ENCODE measurements around the gene SUN2. TPM values are rescaled to one million over a fixed set of nuclear protein-coding genes. Genes with fewer than 3 reads are reported as not detected.

SUN2 gene
- total RNA-seq, 1 donor from 2014 or later = 51.6 TPM

DNA sequence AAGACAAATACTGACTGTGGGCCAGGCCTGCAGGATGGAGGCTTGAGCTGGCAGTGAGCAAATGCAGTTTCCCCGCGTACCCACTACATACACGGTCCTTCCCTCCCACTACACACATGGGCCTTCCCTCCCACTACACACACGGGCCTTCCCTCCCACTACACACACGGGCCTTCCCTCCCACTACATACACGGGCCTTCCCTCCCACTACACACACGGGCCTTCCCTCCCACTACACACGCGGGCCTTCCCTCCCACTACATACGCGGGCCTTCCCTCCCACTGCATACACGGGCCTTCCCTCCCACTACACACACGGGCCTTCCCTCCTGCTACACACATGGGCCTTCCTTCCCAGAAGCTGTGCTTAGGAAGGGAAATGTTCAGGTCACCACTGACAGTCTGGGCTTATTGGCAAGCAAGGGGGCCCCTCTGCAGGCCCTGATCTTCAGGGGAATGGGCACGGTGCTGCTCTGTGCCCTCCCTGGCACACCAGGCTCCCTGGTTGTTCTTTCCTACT lies 27.4 kb upstream of the SUN2 start:
- peaks cover 4% of the 10 kb centered on the region for H3K36me3 ChIP-seq (ENCODE audit: control insufficient read depth, insufficient read depth, low read length)
- TF ChIP-seq, protein P1, sequence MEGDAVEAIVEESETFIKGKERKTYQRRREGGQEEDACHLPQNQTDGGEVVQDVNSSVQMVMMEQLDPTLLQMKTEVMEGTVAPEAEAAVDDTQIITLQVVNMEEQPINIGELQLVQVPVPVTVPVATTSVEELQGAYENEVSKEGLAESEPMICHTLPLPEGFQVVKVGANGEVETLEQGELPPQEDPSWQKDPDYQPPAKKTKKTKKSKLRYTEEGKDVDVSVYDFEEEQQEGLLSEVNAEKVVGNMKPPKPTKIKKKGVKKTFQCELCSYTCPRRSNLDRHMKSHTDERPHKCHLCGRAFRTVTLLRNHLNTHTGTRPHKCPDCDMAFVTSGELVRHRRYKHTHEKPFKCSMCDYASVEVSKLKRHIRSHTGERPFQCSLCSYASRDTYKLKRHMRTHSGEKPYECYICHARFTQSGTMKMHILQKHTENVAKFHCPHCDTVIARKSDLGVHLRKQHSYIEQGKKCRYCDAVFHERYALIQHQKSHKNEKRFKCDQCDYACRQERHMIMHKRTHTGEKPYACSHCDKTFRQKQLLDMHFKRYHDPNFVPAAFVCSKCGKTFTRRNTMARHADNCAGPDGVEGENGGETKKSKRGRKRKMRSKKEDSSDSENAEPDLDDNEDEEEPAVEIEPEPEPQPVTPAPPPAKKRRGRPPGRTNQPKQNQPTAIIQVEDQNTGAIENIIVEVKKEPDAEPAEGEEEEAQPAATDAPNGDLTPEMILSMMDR (IDR thresholded peaks at IDR 0.05; ENCODE audit: insufficient read depth, low read length, severe bottlenecking) = no peak
- DNase-seq (ENCODE audit: low read depth) = no peak
- H3K4me3 ChIP-seq (ENCODE audit: low read depth, low read length) = no peak overlapping the region
- no peak for FAIRE-seq
- H3K27me3 ChIP-seq (ENCODE audit: control insufficient read depth, insufficient read depth, low read length) = no peaks in the 10 kb centered on the region

- no peak for DNase-seq (ENCODE audit: low read depth)
- Histone ChIP-seq H3K27me3 (ENCODE audit: control insufficient read depth, insufficient read depth, low read length) (no peaks in the 10 kb centered on the region), H3K36me3 (ENCODE audit: control insufficient read depth, insufficient read depth, low read length) (peaks cover 4% of the 10 kb centered on the region), H3K4me3 (ENCODE audit: low read depth, low read length) (no peak overlapping the region)
- TF ChIP-seq, protein P1 (IDR thresholded peaks at IDR 0.05; ENCODE audit: insufficient read depth, low read length, severe bottlenecking) = no peak
- FAIRE-seq = peak; percentile 18
Observed at GRCh38 chr22:38782402-38783094, 26.8 kb upstream of the SUN2 start.

GRCh38 chr22:38781033-38781432 lies 25.2 kb upstream of the SUN2 start:
- TF ChIP-seq, protein P1 (IDR thresholded peaks at IDR 0.05; ENCODE audit: insufficient read depth, low read length, severe bottlenecking) = no peak
- DNase-seq (ENCODE audit: low read depth) (no peak), FAIRE-seq (no peak)

DNA sequence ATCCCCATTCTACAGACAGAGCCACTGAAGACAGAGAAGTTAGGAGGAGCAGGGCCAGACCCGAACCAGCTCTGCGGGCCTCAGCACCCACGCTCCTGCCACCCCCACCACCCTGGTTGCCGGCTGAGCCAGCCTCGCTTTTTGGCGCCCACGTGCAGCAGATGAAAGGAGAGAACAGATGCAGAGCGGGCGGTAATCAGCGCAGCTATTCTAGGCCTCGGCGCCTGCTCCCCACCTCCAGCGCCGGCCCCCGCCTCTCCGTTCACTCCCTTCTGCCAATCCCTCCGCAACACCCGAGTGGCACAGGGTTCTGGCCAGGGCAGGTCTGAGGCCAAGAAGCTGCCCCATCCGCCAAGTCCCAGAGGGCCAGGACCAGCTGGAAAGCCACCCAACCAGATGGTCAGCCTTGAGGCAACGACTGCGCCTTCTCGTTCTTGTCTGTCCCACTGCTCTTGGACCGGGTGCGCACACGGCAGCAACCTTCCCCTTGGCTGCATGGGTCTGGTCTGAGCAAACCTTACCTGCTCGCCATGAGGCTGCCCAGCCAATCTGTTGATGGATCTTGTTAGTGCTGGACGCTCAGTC lies 21.4 kb upstream of the SUN2 start:
- DNase-seq (ENCODE audit: low read depth) (no peak), FAIRE-seq (no peak)
- no peak overlapping the region for H3K4me3 ChIP-seq (ENCODE audit: low read depth, low read length)
- H3K36me3 ChIP-seq (ENCODE audit: control insufficient read depth, insufficient read depth, low read length) = peaks cover 4% of the 10 kb centered on the region
- no peaks in the 10 kb centered on the region for H3K27me3 ChIP-seq (ENCODE audit: control insufficient read depth, insufficient read depth, low read length)
- TF ChIP-seq, protein P1 (IDR thresholded peaks at IDR 0.05; ENCODE audit: insufficient read depth, low read length, severe bottlenecking) = no peak

More at GRCh38 chr22:38781033-38781432, 25.2 kb upstream of the SUN2 start:
- H3K36me3 ChIP-seq (ENCODE audit: control insufficient read depth, insufficient read depth, low read length) = peaks cover 4% of the 10 kb centered on the region
- no peak overlapping the region for H3K4me3 ChIP-seq (ENCODE audit: low read depth, low read length)
- H3K27me3 ChIP-seq (ENCODE audit: control insufficient read depth, insufficient read depth, low read length) = no peaks in the 10 kb centered on the region

DNA sequence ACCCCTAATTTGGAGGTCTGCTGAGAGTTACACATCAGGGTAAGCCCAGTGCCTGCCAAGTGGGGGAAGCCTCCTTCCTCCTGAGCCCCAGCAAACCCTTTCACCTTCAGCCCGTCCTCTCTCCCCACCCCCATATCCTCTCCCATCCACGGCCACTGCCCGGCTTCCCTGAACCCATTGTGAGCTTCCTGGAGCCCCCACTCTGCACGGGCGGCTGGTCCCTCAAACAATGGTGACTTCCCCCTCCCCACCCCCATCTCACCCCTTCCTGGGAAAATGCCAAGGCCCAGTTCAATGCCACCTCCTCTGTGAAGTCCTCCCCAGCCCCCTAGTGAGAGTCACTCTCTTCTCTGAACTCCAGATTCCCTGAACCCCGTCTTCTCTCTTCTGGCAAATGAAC lies 20.3 kb upstream of the SUN2 start:
- FAIRE-seq (no peak), DNase-seq (ENCODE audit: low read depth) (no peak)
- no peak overlapping the region for H3K4me3 ChIP-seq (ENCODE audit: low read depth, low read length)
- peaks cover 2% of the 10 kb centered on the region for H3K36me3 ChIP-seq (ENCODE audit: control insufficient read depth, insufficient read depth, low read length)
- TF ChIP-seq, protein P1 (IDR thresholded peaks at IDR 0.05; ENCODE audit: insufficient read depth, low read length, severe bottlenecking) = no peak
- H3K27me3 ChIP-seq (ENCODE audit: control insufficient read depth, insufficient read depth, low read length) = no peaks in the 10 kb centered on the region

Measured in bronchial epithelial cell (primary cell).